Measurements from ENCODE around the gene RPL23.

Gene RPL23

GRCh38 chr17:38885044-38885727 lies 31.7 kb upstream of the RPL23 start:
- no peak overlapping the region for H3K27ac ChIP-seq (ENCODE audit: low read length, poor library complexity, severe bottlenecking)
- no peak overlapping the region for H2AFZ ChIP-seq (ENCODE audit: low read depth, low read length)
- peaks cover 62% of the 10 kb centered on the region for H3K4me1 ChIP-seq (ENCODE audit: control insufficient read depth, insufficient read depth, low read depth, low read length)
- peak overlapping the region; percentile 13 for H4K8ac ChIP-seq (ENCODE audit: low read length)
- peaks cover 2% of the 10 kb centered on the region for H3K79me1 ChIP-seq (replicated peaks; ENCODE audit: low read length, poor library complexity, severe bottlenecking)
- no peak overlapping the region for H3K4ac ChIP-seq (ENCODE audit: low read depth in 1 of 2, low read length in 2 of 2)
- no peak overlapping the region for H3K4me3 ChIP-seq (ENCODE audit: insufficient read depth in 1 of 2, low read depth in 1 of 2, low read length in 2 of 2)
- peaks cover 79 to 81% of the 10 kb centered on the region in 2 experiments for H3K36me3 ChIP-seq (ENCODE audit: control insufficient read depth in 1 of 2, insufficient read depth in 2 of 2, low read depth in 1 of 2, low read length in 2 of 2)
- no peak overlapping the region for H2BK120ac ChIP-seq (ENCODE audit: low read depth, low read length)
- H3K4me2 ChIP-seq (ENCODE audit: low read length, poor library complexity, severe bottlenecking) = no peak overlapping the region
- no peak overlapping the region for H2AK5ac ChIP-seq (ENCODE audit: low read length, severe bottlenecking)
- peak overlapping the region in 1 of 2 experiments; percentile 40 for H3K23ac ChIP-seq (ENCODE audit: low read length in 2 of 2)
- peak overlapping the region; percentile 25 to 28 for H3K18ac ChIP-seq (ENCODE audit: low read depth in 1 of 2, low read length in 2 of 2)
- no peak overlapping the region for H2BK12ac ChIP-seq (ENCODE audit: low read length in 2 of 2)
- 87% methylated on average over 7 of the region's 9 CpGs for WGBS
- no peak overlapping the region for H3K14ac ChIP-seq (ENCODE audit: low read length in 2 of 2)
- H3K27me3 ChIP-seq (ENCODE audit: control insufficient read depth in 1 of 2, insufficient read depth in 1 of 2, low read length in 2 of 2) = no peaks in the 10 kb centered on the region
- no peak overlapping the region for H3K9ac ChIP-seq (ENCODE audit: low read length)
- H2BK5ac ChIP-seq (ENCODE audit: low read depth, low read length, poor library complexity, severe bottlenecking) = no peak overlapping the region
- H3K9me3 ChIP-seq (ENCODE audit: control insufficient read depth, low read length) = no peaks in the 10 kb centered on the region
- no peak for DNase-seq
- H4K91ac ChIP-seq (ENCODE audit: low read length) = no peak overlapping the region
- no peak overlapping the region for H2BK15ac ChIP-seq (ENCODE audit: low read depth, poor library complexity, severe bottlenecking)

- Histone ChIP-seq H2AFZ (ENCODE audit: low read depth, low read length) (no peak overlapping the region), H3K79me1 (replicated peaks; ENCODE audit: low read length, poor library complexity, severe bottlenecking) (no peaks in the 10 kb centered on the region), H3K9ac (ENCODE audit: low read length) (peak overlapping the region; percentile 46), H4K91ac (ENCODE audit: low read length) (no peak overlapping the region), H3K27me3 (ENCODE audit: control insufficient read depth in 1 of 2, insufficient read depth in 1 of 2, low read length in 2 of 2) (no peaks in the 10 kb centered on the region), H3K9me3 (ENCODE audit: control insufficient read depth, low read length) (no peaks in the 10 kb centered on the region), H3K4ac (ENCODE audit: low read depth in 1 of 2, low read length in 2 of 2) (no peak overlapping the region), H3K14ac (ENCODE audit: low read length in 2 of 2) (peak overlapping the region in 1 of 2 experiments; percentile 57), H3K4me1 (ENCODE audit: control insufficient read depth, insufficient read depth, low read depth, low read length) (peaks cover 67% of the 10 kb centered on the region), H3K4me3 (ENCODE audit: insufficient read depth in 1 of 2, low read depth in 1 of 2, low read length in 2 of 2) (peak overlapping the region in 1 of 2 experiments; percentile 16), H4K8ac (ENCODE audit: low read length) (no peak overlapping the region), H2BK15ac (ENCODE audit: low read depth, poor library complexity, severe bottlenecking) (no peak overlapping the region), H2BK12ac (ENCODE audit: low read length in 2 of 2) (peak overlapping the region in 1 of 2 experiments; percentile 80), H3K27ac (ENCODE audit: low read length, poor library complexity, severe bottlenecking) (peak overlapping the region; percentile 48), H2BK5ac (ENCODE audit: low read depth, low read length, poor library complexity, severe bottlenecking) (peak overlapping the region; percentile 61), H3K23ac (ENCODE audit: low read length in 2 of 2) (peak overlapping the region in 1 of 2 experiments; percentile 30), H3K18ac (ENCODE audit: low read depth in 1 of 2, low read length in 2 of 2) (no peak overlapping the region), H3K36me3 (ENCODE audit: control insufficient read depth in 1 of 2, insufficient read depth in 2 of 2, low read depth in 1 of 2, low read length in 2 of 2) (peaks cover 73 to 78% of the 10 kb centered on the region in 2 experiments), H3K4me2 (ENCODE audit: low read length, poor library complexity, severe bottlenecking) (no peak overlapping the region), H2AK5ac (ENCODE audit: low read length, severe bottlenecking) (peak overlapping the region; percentile 76), H2BK120ac (ENCODE audit: low read depth, low read length) (peak overlapping the region; percentile 6)
- DNase-seq = no peak
- WGBS = 76% methylated on average over 18 of the region's 19 CpGs
Measured at GRCh38 chr17:38883592-38884526, 30.3 kb upstream of the RPL23 start.

GRCh38 chr17:38882870-38883269 lies 29.3 kb upstream of the RPL23 start:
- Histone ChIP-seq H3K27me3 (ENCODE audit: control insufficient read depth in 1 of 2, insufficient read depth in 1 of 2, low read length in 2 of 2) (no peaks in the 10 kb centered on the region), H3K79me1 (replicated peaks; ENCODE audit: low read length, poor library complexity, severe bottlenecking) (no peaks in the 10 kb centered on the region), H3K4me2 (ENCODE audit: low read length, poor library complexity, severe bottlenecking) (no peak overlapping the region), H4K91ac (ENCODE audit: low read length) (no peak overlapping the region), H2BK15ac (ENCODE audit: low read depth, poor library complexity, severe bottlenecking) (no peak overlapping the region), H2AFZ (ENCODE audit: low read depth, low read length) (no peak overlapping the region), H3K36me3 (ENCODE audit: control insufficient read depth in 1 of 2, insufficient read depth in 2 of 2, low read depth in 1 of 2, low read length in 2 of 2) (peaks cover 74 to 78% of the 10 kb centered on the region in 2 experiments), H3K4me1 (ENCODE audit: control insufficient read depth, insufficient read depth, low read depth, low read length) (peaks cover 73% of the 10 kb centered on the region), H2BK120ac (ENCODE audit: low read depth, low read length) (no peak overlapping the region), H3K4ac (ENCODE audit: low read depth in 1 of 2, low read length in 2 of 2) (no peak overlapping the region), H2BK12ac (ENCODE audit: low read length in 2 of 2) (no peak overlapping the region), H3K14ac (ENCODE audit: low read length in 2 of 2) (no peak overlapping the region), H3K27ac (ENCODE audit: low read length, poor library complexity, severe bottlenecking) (peak overlapping the region; percentile 10), H2BK5ac (ENCODE audit: low read depth, low read length, poor library complexity, severe bottlenecking) (no peak overlapping the region), H2AK5ac (ENCODE audit: low read length, severe bottlenecking) (no peak overlapping the region), H3K9me3 (ENCODE audit: control insufficient read depth, low read length) (no peaks in the 10 kb centered on the region), H3K9ac (ENCODE audit: low read length) (peak overlapping the region; percentile 46), H3K18ac (ENCODE audit: low read depth in 1 of 2, low read length in 2 of 2) (peak overlapping the region in 1 of 2 experiments; percentile 5), H3K23ac (ENCODE audit: low read length in 2 of 2) (no peak overlapping the region), H4K8ac (ENCODE audit: low read length) (no peak overlapping the region), H3K4me3 (ENCODE audit: insufficient read depth in 1 of 2, low read depth in 1 of 2, low read length in 2 of 2) (no peak overlapping the region)
- 100% methylated on average over 2 of the region's 2 CpGs for WGBS
- DNase-seq = no peak
